ENCODE results near the gene OR7D2.
A peak's percentile ranks its signal among the peaks of the same experiment; 100 is the strongest.

OR7D2 gene

DNA sequence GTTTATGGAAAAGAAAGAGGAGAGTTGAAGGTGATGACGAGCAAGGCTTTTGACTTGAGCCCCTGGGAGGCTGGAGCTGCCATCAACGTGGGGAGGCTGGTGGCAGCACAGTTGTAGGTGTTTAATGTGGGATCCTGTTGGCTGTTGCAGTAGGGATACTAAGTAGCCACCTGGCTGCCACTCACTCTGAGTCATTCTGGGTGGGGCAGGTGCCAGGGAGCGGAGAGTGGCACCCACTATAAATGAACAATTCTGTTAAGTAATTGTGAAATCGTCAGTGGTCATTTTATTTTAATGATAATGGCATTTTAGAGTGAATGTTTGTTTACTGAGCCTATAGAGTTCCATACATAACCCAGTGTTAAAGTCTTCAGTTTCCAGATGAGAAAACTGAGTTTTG is 28.8 kb upstream of the OR7D2 start:
- H3K14ac ChIP-seq (ENCODE audit: low read length): no peak overlapping the region
- H3K27me3 ChIP-seq (ENCODE audit: control insufficient read depth in 3 of 3, insufficient read depth in 3 of 3, low read depth in 1 of 3, low read length in 3 of 3): no peaks in the 10 kb centered on the region
- no peak overlapping the region for H3K4ac ChIP-seq (ENCODE audit: low read length)
- no peak overlapping the region for H2BK120ac ChIP-seq (ENCODE audit: low read depth, low read length)
- no peak overlapping the region for H2AFZ ChIP-seq (ENCODE audit: low read length)
- H2AK5ac ChIP-seq (ENCODE audit: low read depth, low read length): no peak overlapping the region
- H3K27ac ChIP-seq (replicated peaks; ENCODE audit: low read length): no peak overlapping the region
- H3K36me3 ChIP-seq (replicated peaks in 1 of 2; ENCODE audit: control insufficient read depth in 2 of 2, insufficient read depth in 2 of 2, low read length in 2 of 2): peaks cover 27 to 63% of the 10 kb centered on the region in 2 donors
- no peak overlapping the region for H4K8ac ChIP-seq (ENCODE audit: low read depth, low read length)
- H3K9me3 ChIP-seq (replicated peaks in 1 of 2; ENCODE audit: control insufficient read depth in 2 of 2, insufficient read depth in 1 of 2, low read depth in 1 of 2, low read length in 2 of 2): peaks cover 46 to 92% of the 10 kb centered on the region in 2 donors
- no peak overlapping the region for H2BK5ac ChIP-seq (ENCODE audit: low read length)
- peaks cover 19% of the 10 kb centered on the region for H3K79me1 ChIP-seq (ENCODE audit: low read depth, low read length)
- WGBS, 2 donors (ENCODE audit: extremely low coverage in 2 of 2, insufficient read length in 2 of 2, insufficient replicate concordance in 1 of 2): no CpG with 5 or more reads among the region's 4 CpGs
- H2BK12ac ChIP-seq (ENCODE audit: low read length): no peak overlapping the region
- no peak overlapping the region for H4K91ac ChIP-seq (ENCODE audit: low read depth, low read length, poor library complexity)
- no peak overlapping the region for H2BK15ac ChIP-seq (ENCODE audit: low read length)
- DNase-seq (ENCODE audit: low spot score): no peak
- no peak overlapping the region for H3K23ac ChIP-seq (ENCODE audit: low read depth, low read length, poor library complexity)
- no peaks in the 10 kb centered on the region for H3K4me1 ChIP-seq (ENCODE audit: control insufficient read depth in 2 of 2, insufficient read depth in 1 of 2, low read depth in 1 of 2, low read length in 2 of 2)
- no peak overlapping the region for H3K4me2 ChIP-seq (ENCODE audit: insufficient read depth, low read length, poor library complexity, severe bottlenecking)
- no peak overlapping the region for H3K18ac ChIP-seq (ENCODE audit: low read length)
- H3K9ac ChIP-seq (ENCODE audit: low read depth, low read length, poor library complexity): no peak overlapping the region
- H3K4me3 ChIP-seq (ENCODE audit: low read length in 2 of 2): no peak overlapping the region

GRCh38 chr19:9150650-9151049 is 28.1 kb upstream of the OR7D2 start:
- Histone ChIP-seq H3K9me3 (replicated peaks in 1 of 2; ENCODE audit: control insufficient read depth in 2 of 2, insufficient read depth in 1 of 2, low read depth in 1 of 2, low read length in 2 of 2) (peaks cover 47 to 92% of the 10 kb centered on the region in 2 donors), H3K9ac (ENCODE audit: low read depth, low read length, poor library complexity) (no peak overlapping the region), H3K4me2 (ENCODE audit: insufficient read depth, low read length, poor library complexity, severe bottlenecking) (no peak overlapping the region), H3K4me3 (ENCODE audit: low read length in 2 of 2) (no peak overlapping the region), H2BK120ac (ENCODE audit: low read depth, low read length) (no peak overlapping the region), H3K36me3 (replicated peaks in 1 of 2; ENCODE audit: control insufficient read depth in 2 of 2, insufficient read depth in 2 of 2, low read length in 2 of 2) (peaks cover 31 to 65% of the 10 kb centered on the region in 2 donors), H3K14ac (ENCODE audit: low read length) (no peak overlapping the region), H2AK5ac (ENCODE audit: low read depth, low read length) (no peak overlapping the region), H2BK12ac (ENCODE audit: low read length) (no peak overlapping the region), H3K27me3 (ENCODE audit: control insufficient read depth in 3 of 3, insufficient read depth in 3 of 3, low read depth in 1 of 3, low read length in 3 of 3) (no peaks in the 10 kb centered on the region), H2BK5ac (ENCODE audit: low read length) (no peak overlapping the region), H4K8ac (ENCODE audit: low read depth, low read length) (no peak overlapping the region), H3K23ac (ENCODE audit: low read depth, low read length, poor library complexity) (peak overlapping the region; percentile 17), H3K79me1 (ENCODE audit: low read depth, low read length) (peaks cover 19% of the 10 kb centered on the region), H4K91ac (ENCODE audit: low read depth, low read length, poor library complexity) (no peak overlapping the region), H3K18ac (ENCODE audit: low read length) (no peak overlapping the region), H3K4me1 (ENCODE audit: control insufficient read depth in 2 of 2, insufficient read depth in 1 of 2, low read depth in 1 of 2, low read length in 2 of 2) (no peaks in the 10 kb centered on the region), H3K4ac (ENCODE audit: low read length) (no peak overlapping the region), H2AFZ (ENCODE audit: low read length) (no peak overlapping the region), H3K27ac (replicated peaks; ENCODE audit: low read length) (no peak overlapping the region), H2BK15ac (ENCODE audit: low read length) (no peak overlapping the region)
- DNase-seq (ENCODE audit: low spot score): no peak
- WGBS, 2 donors (ENCODE audit: extremely low coverage in 2 of 2, insufficient read length in 2 of 2, insufficient replicate concordance in 1 of 2): no CpG with 5 or more reads among the region's 5 CpGs

DNA sequence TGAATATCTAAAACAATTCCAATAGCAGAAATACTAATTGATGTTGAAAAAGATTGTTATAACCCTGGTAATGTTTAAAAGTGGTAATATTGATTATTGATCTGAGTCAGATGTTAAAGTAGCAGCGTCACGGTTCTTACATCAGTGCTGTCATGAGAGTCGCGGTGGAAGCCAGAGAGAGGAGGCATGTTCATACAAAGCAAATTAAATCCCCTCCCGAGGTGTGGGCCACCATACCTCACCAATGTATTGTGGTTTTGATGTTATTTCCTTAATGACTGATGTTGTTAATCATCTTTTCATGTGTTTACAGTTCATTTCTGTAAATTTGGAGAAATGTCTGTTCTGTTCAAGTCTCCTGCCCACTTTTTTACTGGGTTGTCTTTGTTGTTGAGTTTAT is 27.4 kb upstream of the OR7D2 start:
- Histone ChIP-seq H3K4me3 (ENCODE audit: low read length in 2 of 2) (no peak overlapping the region), H3K27ac (replicated peaks; ENCODE audit: low read length) (no peak overlapping the region), H3K27me3 (ENCODE audit: control insufficient read depth in 3 of 3, insufficient read depth in 3 of 3, low read depth in 1 of 3, low read length in 3 of 3) (no peaks in the 10 kb centered on the region), H2BK5ac (ENCODE audit: low read length) (no peak overlapping the region), H2AFZ (ENCODE audit: low read length) (no peak overlapping the region), H3K9ac (ENCODE audit: low read depth, low read length, poor library complexity) (no peak overlapping the region), H2AK5ac (ENCODE audit: low read depth, low read length) (no peak overlapping the region), H3K14ac (ENCODE audit: low read length) (no peak overlapping the region), H3K4ac (ENCODE audit: low read length) (no peak overlapping the region), H2BK12ac (ENCODE audit: low read length) (no peak overlapping the region), H3K23ac (ENCODE audit: low read depth, low read length, poor library complexity) (no peak overlapping the region), H4K91ac (ENCODE audit: low read depth, low read length, poor library complexity) (no peak overlapping the region), H3K4me2 (ENCODE audit: insufficient read depth, low read length, poor library complexity, severe bottlenecking) (no peak overlapping the region), H3K18ac (ENCODE audit: low read length) (no peak overlapping the region), H3K79me1 (ENCODE audit: low read depth, low read length) (peaks cover 17% of the 10 kb centered on the region), H2BK120ac (ENCODE audit: low read depth, low read length) (no peak overlapping the region), H3K9me3 (replicated peaks in 1 of 2; ENCODE audit: control insufficient read depth in 2 of 2, insufficient read depth in 1 of 2, low read depth in 1 of 2, low read length in 2 of 2) (peaks cover 52 to 93% of the 10 kb centered on the region in 2 donors), H3K36me3 (replicated peaks in 1 of 2; ENCODE audit: control insufficient read depth in 2 of 2, insufficient read depth in 2 of 2, low read length in 2 of 2) (peaks cover 37 to 72% of the 10 kb centered on the region in 2 donors), H2BK15ac (ENCODE audit: low read length) (no peak overlapping the region), H4K8ac (ENCODE audit: low read depth, low read length) (no peak overlapping the region), H3K4me1 (ENCODE audit: control insufficient read depth in 2 of 2, insufficient read depth in 1 of 2, low read depth in 1 of 2, low read length in 2 of 2) (no peaks in the 10 kb centered on the region)
- DNase-seq (ENCODE audit: low spot score): no peak
- WGBS, 2 donors (ENCODE audit: extremely low coverage in 2 of 2, insufficient read length in 2 of 2, insufficient replicate concordance in 1 of 2): no CpG with 5 or more reads among the region's 5 CpGs

GRCh38 chr19:9155591-9155990 is 23.2 kb upstream of the OR7D2 start:
- DNase-seq (ENCODE audit: low spot score): no peak
- Histone ChIP-seq H3K18ac (ENCODE audit: low read length) (no peak overlapping the region), H3K27me3 (ENCODE audit: control insufficient read depth in 3 of 3, insufficient read depth in 3 of 3, low read depth in 1 of 3, low read length in 3 of 3) (no peaks in the 10 kb centered on the region), H2BK5ac (ENCODE audit: low read length) (no peak overlapping the region), H2BK15ac (ENCODE audit: low read length) (no peak overlapping the region), H3K4ac (ENCODE audit: low read length) (no peak overlapping the region), H2AFZ (ENCODE audit: low read length) (no peak overlapping the region), H3K4me3 (ENCODE audit: low read length in 2 of 2) (no peak overlapping the region), H2BK12ac (ENCODE audit: low read length) (no peak overlapping the region), H3K36me3 (replicated peaks in 1 of 2; ENCODE audit: control insufficient read depth in 2 of 2, insufficient read depth in 2 of 2, low read length in 2 of 2) (peaks cover 60 to 89% of the 10 kb centered on the region in 2 donors), H3K4me1 (ENCODE audit: control insufficient read depth in 2 of 2, insufficient read depth in 1 of 2, low read depth in 1 of 2, low read length in 2 of 2) (no peaks in the 10 kb centered on the region), H2AK5ac (ENCODE audit: low read depth, low read length) (no peak overlapping the region), H3K9me3 (replicated peaks in 1 of 2; ENCODE audit: control insufficient read depth in 2 of 2, insufficient read depth in 1 of 2, low read depth in 1 of 2, low read length in 2 of 2) (peaks cover 56 to 94% of the 10 kb centered on the region in 2 donors), H4K8ac (ENCODE audit: low read depth, low read length) (no peak overlapping the region), H3K9ac (ENCODE audit: low read depth, low read length, poor library complexity) (no peak overlapping the region), H4K91ac (ENCODE audit: low read depth, low read length, poor library complexity) (no peak overlapping the region), H3K27ac (replicated peaks; ENCODE audit: low read length) (no peak overlapping the region), H3K79me1 (ENCODE audit: low read depth, low read length) (peaks cover 2% of the 10 kb centered on the region), H3K23ac (ENCODE audit: low read depth, low read length, poor library complexity) (no peak overlapping the region), H2BK120ac (ENCODE audit: low read depth, low read length) (no peak overlapping the region), H3K14ac (ENCODE audit: low read length) (no peak overlapping the region), H3K4me2 (ENCODE audit: insufficient read depth, low read length, poor library complexity, severe bottlenecking) (no peak overlapping the region)
- no CpG with 5 or more reads among the region's 4 CpGs for WGBS, 2 donors (ENCODE audit: extremely low coverage in 2 of 2, insufficient read length in 2 of 2, insufficient replicate concordance in 1 of 2)

All from neuronal stem cell (in vitro differentiated cells).